Smooth muscle cell (in vitro differentiated cells): ENCODE data around the gene IRX3. TPM values are rescaled to one million over a fixed set of nuclear protein-coding genes. Genes with fewer than 3 reads are reported as not detected.

Source experiments
- DNase-seq: peaks from one replicate; lab custom pipeline; 2025; ENCODE audit not compliant: unreplicated experiment; lab: John Stamatoyannopoulos, UW
- H2AFZ ChIP-seq: fragments of 200-600 bp; sonication (generic); 2 replicates; pipeline ENCODE4 v1.6.0; 2016; ENCODE audit warnings: antibody characterized with exemption, low read depth, mild to moderate bottlenecking
- H3F3A ChIP-seq: fragments of 200-600 bp; sonication (generic); 2 replicates; pipeline ENCODE4 v1.6.0; 2017; ENCODE audit warnings: antibody characterized with exemption, low read depth
- H3K27ac ChIP-seq: fragments of 200-600 bp; sonication (generic); 2 replicates; pipeline ENCODE4 v1.5.1; 2016; ENCODE audit warnings: low read depth, mild to moderate bottlenecking
- H3K27me3 ChIP-seq: fragments of 200-600 bp; sonication (generic); 2 replicates; pipeline ENCODE4 v1.6.1; 2016; ENCODE audit warnings: low read depth, mild to moderate bottlenecking
- H3K36me3 ChIP-seq: fragments of 200-600 bp; sonication (generic); 2 replicates; pipeline ENCODE4 v1.5.1; 2016; ENCODE audit warnings: low read depth
- H3K4me1 ChIP-seq: fragments of 200-600 bp; sonication (generic); 2 replicates; pipeline ENCODE4 v1.5.1; 2016; ENCODE audit warnings: low read depth
- H3K4me2 ChIP-seq: fragments of 200-600 bp; sonication (generic); 2 replicates; pipeline ENCODE4 v1.6.0; 2016; ENCODE audit warnings: mild to moderate bottlenecking
- H3K4me3 ChIP-seq: fragments of 200-600 bp; sonication (generic); 2 replicates; pipeline ENCODE4 v1.5.1; 2016; ENCODE audit warnings: mild to moderate bottlenecking
- H3K79me2 ChIP-seq: fragments of 200-600 bp; sonication (generic); 2 replicates; pipeline ENCODE4 v1.6.0; 2016; ENCODE audit warnings: low read depth, mild to moderate bottlenecking
- H3K9ac ChIP-seq: fragments of 200-600 bp; sonication (generic); 2 replicates; pipeline ENCODE4 v1.6.0; 2016; ENCODE audit warnings: low read depth
- H3K9me3 ChIP-seq: fragments of 200-600 bp; sonication (generic); replicated peaks from 2 replicates; pipeline ENCODE4 v1.5.1; 2016; ENCODE audit warnings: low read depth
- H4K20me1 ChIP-seq: fragments of 200-600 bp; sonication (generic); 2 replicates; pipeline ENCODE4 v1.6.0; 2016; ENCODE audit warnings: low read depth
- CTCF ChIP-seq: fragments of 200-600 bp; sonication (generic); IDR thresholded peaks from 2 replicates; pipeline ENCODE4 v1.5.1; 2017; ENCODE audit warnings: borderline replicate concordance, mild to moderate bottlenecking, antibody characterized with exemption; ENCODE audit not compliant: insufficient read depth, poor library complexity, severe bottlenecking
- WGBS: methylation state at CpG from one replicate; pipeline ENCODE4 v1.1.7; 2016; ENCODE audit warnings: low lambda C conversion rate; 5-methylcytosine and 5-hydroxymethylcytosine counted together
- polyA plus RNA-seq: library from polyadenylated mRNA; unstranded; fragments of >200 nt; fragmentation: Nextera tagmentation; extraction: Ambion mirVana; gene quantifications from 2 replicates; pipeline ENCODE4 v1.2.1, GENCODE V29; 2016
- total RNA-seq: library from RNA; depleted of rRNA; stranded (reverse); fragments of >200 nt; gene quantifications from 2 replicates; pipeline ENCODE4 v1.2.3, GENCODE V29; 2014

The IRX3 gene
- 0.49 and 4.9 TPM in 2 replicates for total RNA-seq
- 1.1 and 3.1 TPM in 2 replicates for polyA plus RNA-seq

- H3K9me3 ChIP-seq: no peaks in the 10 kb centered on the region
- H2AFZ ChIP-seq: peak within 1 kb of the TSS; percentile 77
- H3K4me1 ChIP-seq: peaks cover 26% of the 10 kb centered on the region
- H3K36me3 ChIP-seq: no peaks in the 10 kb centered on the region
- no peaks in the 10 kb centered on the region for H3F3A ChIP-seq
- H3K4me2 ChIP-seq: peak within 1 kb of the TSS; percentile 84
- no peak within 1 kb of the TSS for H3K27ac ChIP-seq
- under 1% methylated on average over 20 of the region's 67 CpGs for WGBS
- DNase-seq: no peak
- no peaks in the 10 kb centered on the region for H4K20me1 ChIP-seq
- no peak within 1 kb of the TSS for H3K9ac ChIP-seq
- H3K4me3 ChIP-seq: peak within 1 kb of the TSS; percentile 56
- H3K79me2 ChIP-seq: no peaks in the 10 kb centered on the region
- peaks cover 96% of the 10 kb centered on the region for H3K27me3 ChIP-seq
- TF ChIP-seq CTCF: no peak
Measured at GRCh38 chr16:54286366-54287130, at the start of gene IRX3. Gene IRX3 (minus strand): TSS chr16:54286787. CDS start chr16:54286050, 737 bp downstream.

- H3K27ac ChIP-seq: no peak overlapping the region
- H4K20me1 ChIP-seq: no peaks in the 10 kb centered on the region
- peaks cover 54% of the 10 kb centered on the region for H3K27me3 ChIP-seq
- H3K4me2 ChIP-seq: no peak overlapping the region
- TF ChIP-seq CTCF: no peak
- no peaks in the 10 kb centered on the region for H3K79me2 ChIP-seq
- 82% methylated on average over 3 of the region's 3 CpGs for WGBS
- no peaks in the 10 kb centered on the region for H3K36me3 ChIP-seq
- no peak overlapping the region for H3K4me3 ChIP-seq
- no peak overlapping the region for H2AFZ ChIP-seq
- no peaks in the 10 kb centered on the region for H3K9me3 ChIP-seq
- no peaks in the 10 kb centered on the region for H3F3A ChIP-seq
- H3K4me1 ChIP-seq: peaks cover 12% of the 10 kb centered on the region
- H3K9ac ChIP-seq: no peak overlapping the region
- no peak for DNase-seq
Measured at GRCh38 chr16:54335230-54335629, 48.6 kb upstream of the IRX3 start.

- TF ChIP-seq CTCF: no peak
- Histone ChIP-seq H3F3A (no peaks in the 10 kb centered on the region), H3K4me2 (no peak overlapping the region), H3K27me3 (peaks cover 65% of the 10 kb centered on the region), H3K79me2 (no peaks in the 10 kb centered on the region), H3K9me3 (no peaks in the 10 kb centered on the region), H4K20me1 (no peaks in the 10 kb centered on the region), H3K36me3 (no peaks in the 10 kb centered on the region), H3K4me1 (peaks cover 12% of the 10 kb centered on the region), H3K9ac (no peak overlapping the region), H3K27ac (no peak overlapping the region), H3K4me3 (no peak overlapping the region), H2AFZ (no peak overlapping the region)
- WGBS: 94% methylated on average over 2 of the region's 2 CpGs
- no peak for DNase-seq
Measured at GRCh38 chr16:54334208-54334607, 47.6 kb upstream of the IRX3 start.
